HepG2 (cell line): ENCODE results near the gene LRBA. TPM values are rescaled to one million over a fixed set of nuclear protein-coding genes. Genes with fewer than 3 reads are reported as not detected.

ENCODE experiments used
- ATAC-seq: fragments of 200-7000 bp; cut with Tn5 transposase; 3 replicates; pipeline ENCODE4 v1.9.1; 2020; ENCODE audit warnings: mild to moderate bottlenecking, moderate library complexity
- BruUV-seq: library from RNA; stranded (reverse); fragments of 400-500 nt; replicated peaks from 2 replicates; lab custom pipeline; 2021; lab: Mats Ljungman, UMichigan
- CTCF ChIA-PET: fragments of 300-600 bp; formaldehyde crosslinking; extraction: SDS; loops from one replicate; lab custom pipeline; 2021; ENCODE audit warnings: low total read pairs, inconsistent platforms, low intra/inter-chr PET ratio; lab: Yijun Ruan, JAX
- POLR2A ChIA-PET: fragments of 350-600 bp; sonication (Branson Sonifier 250); formaldehyde crosslinking; loops from one replicate; lab custom pipeline; 2020; ENCODE audit warnings: antibody characterized with exemption, inconsistent platforms; lab: Yijun Ruan, JAX
- DNase-seq: peaks from one replicate; pipeline ENCODE4 v3.0.0-alpha.2; 2015; ENCODE audit warnings: low spot score
- FAIRE-seq: peaks from 3 replicates; lab custom pipeline; 2011; peaks lifted over from hg19 to GRCh38; lab: Jason Lieb, UNC
- H2AFZ ChIP-seq: one replicate; pipeline ENCODE4 v1.6.1; 2011; ENCODE audit warnings: low read length, inconsistent platforms
- H3K27ac ChIP-seq: fragments of 300-600 bp; 3 replicates; pipeline ENCODE4 v1.8.0; 2011; ENCODE audit warnings: mixed run types, mild to moderate bottlenecking, mixed read lengths, low read length, inconsistent platforms; ENCODE audit not compliant: insufficient read depth; ENCODE audit errors: extremely low read length
- H3K27me3 ChIP-seq, 2 experiments: fragments of 200-600 bp in 1 of 2; 2 replicates in 1 of 2; 3 replicates in 1 of 2; pipeline versions ENCODE4 v1.6.0 to v1.8.0; 2011; ENCODE audit warnings: low read length in 2 of 2, mild to moderate bottlenecking in 2 of 2, moderate library complexity in 2 of 2, inconsistent platforms in 1 of 2; ENCODE audit not compliant: insufficient read depth in 2 of 2, control insufficient read depth in 1 of 2
- H3K36me3 ChIP-seq, 2 experiments: fragments of 200-600 bp in 1 of 2; replicated peaks in 1 of 2; 2 replicates in 1 of 2; 3 replicates in 1 of 2; pipeline versions ENCODE4 v1.5.1 to v1.8.0; 2011; ENCODE audit warnings: low read length in 2 of 2, inconsistent platforms in 1 of 2; ENCODE audit not compliant: insufficient read depth in 2 of 2, control insufficient read depth in 1 of 2
- H3K4me1 ChIP-seq: 2 replicates; pipeline ENCODE4 v1.5.1; 2012; ENCODE audit warnings: low read length, inconsistent platforms; ENCODE audit not compliant: insufficient read depth
- H3K4me2 ChIP-seq: 2 replicates; pipeline ENCODE4 v1.6.0; 2011; ENCODE audit warnings: low read depth, low read length, inconsistent platforms
- H3K4me3 ChIP-seq, 3 experiments: fragments of 200-600 bp in 1 of 3; sonication (generic), shearing (Covaris generic) in 1 of 3; replicated peaks in 1 of 3; 2 replicates each; pipeline ENCODE4 v1.5.1; 2011 to 2016; ENCODE audit warnings: low read length in 3 of 3, inconsistent platforms in 2 of 3, low read depth in 2 of 3, mild to moderate bottlenecking in 2 of 3, control low read depth in 1 of 3, mixed read lengths in 1 of 3; ENCODE audit not compliant: insufficient read depth in 1 of 3
- H3K79me2 ChIP-seq: one replicate; pipeline ENCODE4 v1.6.1; 2011; ENCODE audit warnings: low read length, inconsistent platforms; ENCODE audit not compliant: insufficient read depth
- H3K9ac ChIP-seq: 2 replicates; pipeline ENCODE4 v1.6.0; 2011; ENCODE audit warnings: mild to moderate bottlenecking, low read depth, low read length, inconsistent platforms; ENCODE audit not compliant: insufficient read depth
- H3K9me3 ChIP-seq: 2 replicates; pipeline ENCODE4 v1.5.1; 2012; ENCODE audit warnings: mild to moderate bottlenecking, low read length
- H4K20me1 ChIP-seq: 2 replicates; pipeline ENCODE4 v1.6.0; 2011; ENCODE audit warnings: inconsistent platforms, mild to moderate bottlenecking, low read length, moderate library complexity; ENCODE audit not compliant: insufficient read depth
- HDAC1 ChIP-seq: sonication (generic); formaldehyde crosslinking; IDR thresholded peaks from 2 replicates; pipeline ENCODE4 v1.5.1; 2020; ENCODE audit warnings: mild to moderate bottlenecking, missing genetic modification reagents
- HNRNPL ChIP-seq: fragments of 200-400 bp; formaldehyde crosslinking; IDR thresholded peaks from 2 replicates; pipeline ENCODE4 v1.6.1; 2017; ENCODE audit warnings: mild to moderate bottlenecking, low read depth, low read length
- HOXA9 ChIP-seq: sonication (generic); formaldehyde crosslinking; IDR thresholded peaks from 2 replicates; pipeline ENCODE4 v1.8.1; 2022; ENCODE audit warnings: missing genetic modification reagents, mild to moderate bottlenecking, moderate library complexity, borderline replicate concordance
- NONO ChIP-seq, 2 experiments: fragments of 450-650 bp in 1 of 2; sonication (generic) in 1 of 2; formaldehyde crosslinking in 1 of 2; IDR thresholded peaks in 1 of 2; conservative IDR thresholded peaks in 1 of 2; 2 replicates each; pipeline versions ENCODE4 v1.6.1 to v1.8.0; 2017 to 2022; ENCODE audit warnings: mild to moderate bottlenecking in 1 of 2, missing genetic modification reagents in 1 of 2, moderate library complexity in 1 of 2
- PAF1 ChIP-seq: IDR thresholded peaks from 2 replicates; pipeline ENCODE4 v1.6.1; 2016; ENCODE audit warnings: missing genetic modification reagents, missing compliant biosample characterization
- SALL2 ChIP-seq: sonication (generic); formaldehyde crosslinking; IDR thresholded peaks from 2 replicates; pipeline ENCODE4 v1.8.1; 2023; ENCODE audit warnings: mild to moderate bottlenecking, missing genetic modification reagents, inconsistent platforms
- SOX5 ChIP-seq: IDR thresholded peaks from 2 replicates; pipeline ENCODE4 v1.6.1; 2016; ENCODE audit warnings: borderline replicate concordance
- STAG1 ChIP-seq: sonication (generic); formaldehyde crosslinking; IDR thresholded peaks from 2 replicates; pipeline ENCODE4 v1.4.0; 2020; ENCODE audit warnings: missing genetic modification reagents
- TOE1 ChIP-seq: sonication (generic); formaldehyde crosslinking; IDR thresholded peaks from 2 replicates; pipeline ENCODE4 v1.4.0; 2020; ENCODE audit warnings: mild to moderate bottlenecking, missing genetic modification reagents
- U2AF1 ChIP-seq: fragments of 200-400 bp; formaldehyde crosslinking; optimal IDR thresholded peaks from 2 replicates; pipeline ENCODE3; 2017; ENCODE audit warnings: mild to moderate bottlenecking, low read depth, low read length
- ZBTB1 ChIP-seq: sonication (generic); formaldehyde crosslinking; IDR thresholded peaks from 2 replicates; pipeline ENCODE4 v1.4.0; 2020; ENCODE audit warnings: missing genetic modification reagents, borderline replicate concordance
- ZBTB42 ChIP-seq: sonication (generic); formaldehyde crosslinking; IDR thresholded peaks from 2 replicates; pipeline ENCODE4 v1.5.0; 2020; ENCODE audit warnings: mild to moderate bottlenecking, missing genetic modification reagents
- ZNF101 ChIP-seq: sonication (generic); formaldehyde crosslinking; IDR thresholded peaks from 2 replicates; pipeline ENCODE4 v1.4.0; 2020; ENCODE audit warnings: mild to moderate bottlenecking, low read depth, missing genetic modification reagents, borderline replicate concordance
- ZNF205 ChIP-seq: IDR thresholded peaks from 2 replicates; pipeline ENCODE4 v1.6.1; 2018; ENCODE audit warnings: missing biosample characterization, missing genetic modification reagents
- ZNF530 ChIP-seq: sonication (generic); formaldehyde crosslinking; IDR thresholded peaks from 2 replicates; pipeline ENCODE4 v1.5.0; 2020; ENCODE audit warnings: low read depth, mild to moderate bottlenecking, missing genetic modification reagents
- ZNF777 ChIP-seq: sonication (generic); formaldehyde crosslinking; IDR thresholded peaks from 2 replicates; pipeline ENCODE4 v1.4.0; 2020; ENCODE audit warnings: missing genetic modification reagents
- ZNF792 ChIP-seq: IDR thresholded peaks from 2 replicates; pipeline ENCODE4 v1.6.1; 2016
- WGBS: methylation state at CpG from one replicate; pipeline ENCODE4 v1.1.6; 2017; ENCODE audit warnings: low lambda C conversion rate; 5-methylcytosine and 5-hydroxymethylcytosine counted together
- in situ Hi-C: cut with HindIII; loops from 2 replicates; pipeline ENCODE4 v1.10.0; 2017; ENCODE audit warnings: low pct_unique_long_range_greater_than_20kb; ENCODE audit not compliant: extremely low pct_ligation_motif_present
- intact Hi-C: fragments of 100-400 bp; cut with micrococcal nuclease; formaldehyde crosslinking; loops from one replicate; pipeline ENCODE4 v1.10.0; 2022; ENCODE audit not compliant: unreplicated experiment
- polyA plus RNA-seq, 8 experiments: library from polyadenylated mRNA; depleted of rRNA in 3 of 8; stranded (reverse) in 7 of 8; unstranded in 1 of 8; fragments of >200 nt; fragmentation: Illumina TruSeq in 4 of 8; extraction: Trizol in 4 of 8; gene quantifications; 2 replicates each; pipeline versions ENCODE4 v1.2.1 to v1.2.3, GENCODE V29; 2011 to 2016; ENCODE audit warnings: low read depth in 4 of 8, missing spikeins in 1 of 8, mixed read lengths in 1 of 8; ENCODE audit not compliant: insufficient read depth in 1 of 8
- total RNA-seq, 5 experiments: library from RNA; depleted of rRNA; stranded (reverse); fragments of >200 nt; fragmentation: Illumina TruSeq; extraction: Trizol; gene quantifications; 2 replicates each; pipeline ENCODE4 v1.2.3, GENCODE V29; 2016; ENCODE audit warnings: low read depth in 1 of 5
- TF ChIP-seq, protein P1 (sequence below): sonication (generic); formaldehyde crosslinking; IDR thresholded peaks from 2 replicates; pipeline ENCODE4 v1.8.1; 2023; ENCODE audit warnings: mild to moderate bottlenecking, inconsistent platforms, moderate library complexity, missing genetic modification reagents, borderline replicate concordance
- TF ChIP-seq, protein P2 (sequence below): sonication (generic); formaldehyde crosslinking; IDR thresholded peaks from 2 replicates; pipeline ENCODE4 v1.4.0; 2020; ENCODE audit warnings: missing genetic modification reagents
- TF ChIP-seq, protein P3 (sequence below): sonication (generic); formaldehyde crosslinking; IDR thresholded peaks from 2 replicates; pipeline ENCODE4 v1.4.0; 2020; ENCODE audit warnings: missing genetic modification reagents
- TF ChIP-seq, protein P4 (sequence below): sonication (generic); formaldehyde crosslinking; IDR thresholded peaks from 2 replicates; pipeline ENCODE4 v1.4.0; 2020; ENCODE audit warnings: low read depth, mild to moderate bottlenecking, missing genetic modification reagents

LRBA gene
- total and polyA plus RNA-seq, 2 of the 13 experiments (the other 11 are each of a cell fraction or from before 2014, with no cell fraction given): 21.0 to 37.2 TPM

DNA sequence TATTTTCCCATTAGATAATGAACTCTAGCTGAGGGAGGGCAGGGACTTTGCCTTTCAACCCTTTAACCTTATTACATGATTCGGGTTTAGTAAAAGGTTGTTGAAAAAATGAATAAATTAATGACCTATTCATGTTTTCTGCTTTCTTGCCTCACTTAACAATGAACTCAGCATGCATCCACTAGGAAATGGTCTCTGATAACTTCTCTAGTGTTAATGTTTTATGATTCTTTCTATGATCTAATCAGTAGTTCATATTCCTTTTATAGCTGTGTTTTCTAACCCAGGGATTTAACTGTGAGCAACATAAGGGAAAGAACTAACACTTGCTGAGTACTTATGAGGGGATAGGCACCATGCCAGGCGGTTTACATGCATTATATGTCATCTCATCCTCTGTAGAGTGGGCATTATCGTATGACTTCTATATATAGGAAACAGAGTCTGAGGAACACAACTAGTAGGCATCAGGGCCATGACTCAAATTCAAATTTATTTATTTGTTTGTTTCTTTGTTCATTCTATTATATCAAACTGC is 669.8 kb downstream of the LRBA start (continued):
- no peak for TF ChIP-seq ZNF530

DNA sequence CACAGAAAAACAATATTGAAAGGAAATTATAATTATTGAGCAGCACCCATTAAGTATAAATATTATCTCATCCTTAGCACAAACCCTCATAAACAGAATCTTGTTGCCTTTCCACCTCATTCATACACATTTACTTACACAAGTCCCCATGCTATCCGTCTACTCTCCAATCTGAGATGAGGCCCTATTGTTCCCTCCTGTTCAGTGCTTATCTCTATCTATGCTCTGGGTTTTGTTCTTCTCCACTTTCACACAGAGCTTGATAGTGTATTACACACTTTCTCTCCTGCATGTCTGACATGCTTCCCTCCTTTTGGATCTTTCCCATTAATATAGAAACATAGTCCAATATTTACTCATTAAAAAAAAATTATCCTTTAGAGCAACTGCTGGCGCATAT is 671.3 kb downstream of the LRBA start:
- Histone ChIP-seq H3K4me2 (no peak overlapping the region), H3K79me2 (no peaks in the 10 kb centered on the region), H3K4me3 (no peak overlapping the region), H3K9me3 (no peaks in the 10 kb centered on the region), H4K20me1 (no peaks in the 10 kb centered on the region), H3K27ac (no peak overlapping the region), H2AFZ (no peak overlapping the region), H3K4me1 (no peaks in the 10 kb centered on the region), H3K9ac (no peak overlapping the region), H3K36me3 (0 out of 5 replicates have a peak, but pooled peaks cover 0 to 4% of the 10 kb centered on the region in 2 experiments), H3K27me3 (no peaks in the 10 kb centered on the region)
- TF ChIP-seq ZBTB1 (CRISPR knock-in tag): no peak
- TF ChIP-seq, protein P1, sequence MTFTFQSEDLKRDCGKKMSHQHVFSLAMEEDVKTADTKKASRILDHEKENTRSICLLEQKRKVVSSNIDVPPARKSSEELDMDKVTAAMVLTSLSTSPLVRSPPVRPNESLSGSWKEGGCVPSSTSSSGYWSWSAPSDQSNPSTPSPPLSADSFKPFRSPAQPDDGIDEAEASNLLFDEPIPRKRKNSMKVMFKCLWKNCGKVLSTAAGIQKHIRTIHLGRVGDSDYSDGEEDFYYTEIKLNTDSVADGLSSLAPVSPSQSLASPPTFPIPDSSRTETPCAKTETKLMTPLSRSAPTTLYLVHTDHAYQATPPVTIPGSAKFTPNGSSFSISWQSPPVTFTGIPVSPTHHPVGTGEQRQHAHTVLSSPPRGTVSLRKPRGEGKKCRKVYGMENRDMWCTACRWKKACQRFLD: no peak
- TF ChIP-seq U2AF1: no peak
- TF ChIP-seq, protein P2, sequence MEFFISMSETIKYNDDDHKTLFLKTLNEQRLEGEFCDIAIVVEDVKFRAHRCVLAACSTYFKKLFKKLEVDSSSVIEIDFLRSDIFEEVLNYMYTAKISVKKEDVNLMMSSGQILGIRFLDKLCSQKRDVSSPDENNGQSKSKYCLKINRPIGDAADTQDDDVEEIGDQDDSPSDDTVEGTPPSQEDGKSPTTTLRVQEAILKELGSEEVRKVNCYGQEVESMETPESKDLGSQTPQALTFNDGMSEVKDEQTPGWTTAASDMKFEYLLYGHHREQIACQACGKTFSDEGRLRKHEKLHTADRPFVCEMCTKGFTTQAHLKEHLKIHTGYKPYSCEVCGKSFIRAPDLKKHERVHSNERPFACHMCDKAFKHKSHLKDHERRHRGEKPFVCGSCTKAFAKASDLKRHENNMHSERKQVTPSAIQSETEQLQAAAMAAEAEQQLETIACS (CRISPR knock-in tag): no peak
- TF ChIP-seq HOXA9 (CRISPR knock-in tag): no peak
- TF ChIP-seq SALL2 (CRISPR knock-in tag): no peak
- TF ChIP-seq ZBTB42 (CRISPR knock-in tag): no peak
- TF ChIP-seq SOX5: no peak
- no peak for TF ChIP-seq HNRNPL
- TF ChIP-seq STAG1 (CRISPR knock-in tag): no peak
- no peak for TF ChIP-seq ZNF101 (CRISPR knock-in tag)
- TF ChIP-seq ZNF777 (CRISPR knock-in tag): no peak
- no peak for TF ChIP-seq TOE1
- TF ChIP-seq ZNF792: no peak
- TF ChIP-seq NONO (IDR thresholded peaks at IDR 0.05): no peak
- TF ChIP-seq NONO (CRISPR knock-in tag; conservative IDR thresholded peaks at IDR 0.05): no peak
- TF ChIP-seq, protein P3, sequence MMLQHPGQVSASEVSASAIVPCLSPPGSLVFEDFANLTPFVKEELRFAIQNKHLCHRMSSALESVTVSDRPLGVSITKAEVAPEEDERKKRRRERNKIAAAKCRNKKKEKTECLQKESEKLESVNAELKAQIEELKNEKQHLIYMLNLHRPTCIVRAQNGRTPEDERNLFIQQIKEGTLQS (CRISPR knock-in tag): no peak
- TF ChIP-seq PAF1 (CRISPR knock-in tag): no peak
- no peak for TF ChIP-seq HDAC1 (CRISPR knock-in tag)
- TF ChIP-seq, protein P4, sequence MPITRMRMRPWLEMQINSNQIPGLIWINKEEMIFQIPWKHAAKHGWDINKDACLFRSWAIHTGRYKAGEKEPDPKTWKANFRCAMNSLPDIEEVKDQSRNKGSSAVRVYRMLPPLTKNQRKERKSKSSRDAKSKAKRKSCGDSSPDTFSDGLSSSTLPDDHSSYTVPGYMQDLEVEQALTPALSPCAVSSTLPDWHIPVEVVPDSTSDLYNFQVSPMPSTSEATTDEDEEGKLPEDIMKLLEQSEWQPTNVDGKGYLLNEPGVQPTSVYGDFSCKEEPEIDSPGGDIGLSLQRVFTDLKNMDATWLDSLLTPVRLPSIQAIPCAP (CRISPR knock-in tag): no peak
- no peak for TF ChIP-seq ZNF205 (CRISPR knock-in tag)
- 95% methylated on average over 2 of the region's 2 CpGs for WGBS
- in situ Hi-C loops: no loop called here
- ChIA-PET POLR2A (no interaction called here), CTCF (no interaction called here)
- DNase-seq (no peak), FAIRE-seq (no peak), ATAC-seq (no peak)
- no TSS peak for BruUV-seq
- intact Hi-C loops: no loop called here
